NAMALWA (cell line): ENCODE data around the gene KSR2.
A peak's percentile ranks its signal among the peaks of the same experiment; 100 is the strongest.
"Not testable (repeated sequence)": the region's sequence is repeated elsewhere in the genome, so short reads cannot be mapped to it uniquely, and the experiment has no call there.

Source experiments
- DNase-seq: peaks from one replicate; pipeline ENCODE4 v3.0.0-alpha.2; 2015; ENCODE audit warnings: low spot score

KSR2 gene

GRCh38 chr12:117968826-117969659 is at the start of gene KSR2:
Gene KSR2 (minus strand): TSS chr12:117968990. CDS start chr12:117968255, 735 bp downstream.
- peak; percentile 41 for DNase-seq

GRCh38 chr12:118017926-118018325 is 49.1 kb upstream of the KSR2 start:
- DNase-seq: no peak

GRCh38 chr12:118016424-118017264 is 47.9 kb upstream of the KSR2 start, which contains the start of gene RFC5:
Gene RFC5 (plus strand): TSS chr12:118016703. CDS start chr12:118016828, 125 bp downstream.
- peak; percentile 98 for DNase-seq

- DNase-seq: no peak
These were observed 47.2 kb upstream of the KSR2 start for GRCh38 chr12:118015944-118016343.

- no peak for DNase-seq
These were observed 46.5 kb upstream of the KSR2 start for GRCh38 chr12:118015306-118015705.

GRCh38 chr12:118013283-118013682 is 44.5 kb upstream of the KSR2 start:
- DNase-seq: no peak

- DNase-seq: no peak
These were observed 43.2 kb upstream of the KSR2 start for GRCh38 chr12:118011961-118012360.

GRCh38 chr12:118011377-118011776 is 42.6 kb upstream of the KSR2 start:
- no peak for DNase-seq

- no peak for DNase-seq
These were observed 42.1 kb upstream of the KSR2 start for GRCh38 chr12:118010903-118011302.

- not testable (repeated sequence) for DNase-seq
These were observed 31.0 kb upstream of the KSR2 start for GRCh38 chr12:117999806-118000205.

GRCh38 chr12:117998719-117999118 is 29.9 kb upstream of the KSR2 start:
- DNase-seq: no peak

GRCh38 chr12:117994551-117995438 is 26.0 kb upstream of the KSR2 start:
- DNase-seq: no peak

- DNase-seq: no peak
These were observed 18.1 kb upstream of the KSR2 start for GRCh38 chr12:117986705-117987469.

- no peak for DNase-seq
These were observed 16.4 kb upstream of the KSR2 start for GRCh38 chr12:117985182-117985581.

GRCh38 chr12:117981267-117981666 is 12.5 kb upstream of the KSR2 start:
- DNase-seq: no peak

- no peak for DNase-seq
These were observed 11.8 kb upstream of the KSR2 start for GRCh38 chr12:117980616-117981015.

GRCh38 chr12:117977373-117977772 is 8.6 kb upstream of the KSR2 start:
- no peak for DNase-seq

- no peak for DNase-seq
These were observed 6.2 kb upstream of the KSR2 start for GRCh38 chr12:117975006-117975405.

- no peak for DNase-seq
These were observed 3.5 kb upstream of the KSR2 start for GRCh38 chr12:117972301-117972700.

- DNase-seq: no peak
These were observed 1.5 kb upstream of the KSR2 start for GRCh38 chr12:117970334-117970733.

- DNase-seq: no peak
These were observed 520 bp downstream of the KSR2 start for GRCh38 chr12:117968151-117968789.
